GM19099 (cell line): ENCODE data around the gene C6orf89.

Experiments used
- POLR2A ChIP-seq: IDR thresholded peaks from 3 replicates; pipeline ENCODE4 v1.6.1; 2011; ENCODE audit warnings: low read depth; ENCODE audit not compliant: insufficient read length; ENCODE audit errors: extremely low read depth

The C6orf89 gene

DNA sequence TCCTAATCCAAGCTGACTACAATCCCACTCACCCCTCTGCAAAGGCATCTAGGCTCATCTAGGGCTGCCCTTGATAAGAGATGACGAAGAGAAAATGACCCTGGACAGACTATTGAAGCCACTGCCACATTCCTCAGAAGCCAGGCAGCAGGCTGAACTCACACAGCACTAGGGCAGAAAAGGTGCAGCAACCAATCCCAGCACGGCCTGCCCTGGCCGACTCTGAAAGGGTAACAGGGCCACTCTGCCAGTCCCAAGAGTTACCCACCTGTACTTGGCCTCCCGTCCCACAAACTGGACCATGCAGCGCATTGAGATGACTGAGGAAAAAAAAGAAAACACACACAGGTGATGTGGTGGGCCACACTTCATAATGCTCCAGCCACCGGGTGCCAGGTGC, 91.2 kb downstream of the C6orf89 start:
- TF ChIP-seq POLR2A = no peak

DNA sequence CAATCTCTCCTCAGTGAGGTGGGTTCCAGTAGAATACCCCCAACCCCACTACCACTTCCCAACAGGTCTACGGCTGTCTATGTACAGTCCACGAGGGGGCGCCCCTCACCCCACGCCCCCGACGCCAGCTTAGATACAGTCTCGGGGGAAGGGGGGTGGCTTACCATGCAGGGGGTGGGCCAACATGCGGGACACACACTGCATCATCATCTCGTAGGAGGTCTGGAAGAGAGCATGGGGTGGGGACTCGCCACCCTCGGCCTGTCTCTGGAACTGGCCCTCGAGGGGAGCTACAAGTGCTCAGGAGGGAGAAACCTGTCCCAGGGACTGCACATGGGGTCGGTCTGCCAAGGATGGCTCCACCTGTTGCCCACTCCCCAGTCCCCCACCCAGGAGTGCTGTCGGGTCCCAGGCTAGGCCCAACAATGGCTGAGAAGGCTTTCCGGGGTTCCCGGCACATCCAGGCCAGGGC, 91.8 kb downstream of the C6orf89 start:
- TF ChIP-seq POLR2A = no peak
